Tibial nerve (tissue), 4 donors: ENCODE data around the gene CCDC27. TPM values are rescaled to one million over a fixed set of nuclear protein-coding genes. Genes with fewer than 3 reads are reported as not detected.

Experiments used
- DNase-seq, 2 donors: peaks; one replicate each; pipeline ENCODE4 v3.0.0-alpha.2; 2019; ENCODE audit warnings: low spot score in 2 of 2
- H3K27ac ChIP-seq, 4 donors: fragments of 200-600 bp; sonication (generic) in 3 of 4; one replicate each; pipeline ENCODE4 v1.5.1; 2017 to 2019; ENCODE audit warnings: mild to moderate bottlenecking in 1 of 4
- H3K27me3 ChIP-seq, 2 donors: fragments of 200-600 bp; sonication (generic) in 1 of 2; one replicate each; pipeline versions ENCODE4 v1.5.1 to v1.6.0; 2017 to 2019
- H3K36me3 ChIP-seq, 3 donors: fragments of 200-600 bp; sonication (generic); one replicate each; pipeline ENCODE4 v1.5.1; 2018 to 2019
- H3K4me1 ChIP-seq, 4 donors: fragments of 200-600 bp; sonication (generic) in 3 of 4; one replicate each; pipeline ENCODE4 v1.5.1; 2017 to 2019
- H3K4me3 ChIP-seq, 4 donors: fragments of 200-600 bp; sonication (generic) in 3 of 4; one replicate each; pipeline ENCODE4 v1.5.1; 2017 to 2019; ENCODE audit warnings: mild to moderate bottlenecking in 1 of 4, moderate library complexity in 1 of 4
- H3K9me3 ChIP-seq, 4 donors: fragments of 200-600 bp; sonication (generic) in 3 of 4; one replicate each; pipeline ENCODE4 v1.5.1; 2017 to 2019
- EP300 ChIP-seq, 2 donors: sonication (generic); formaldehyde crosslinking; IDR thresholded peaks; one replicate each; pipeline ENCODE4 v1.6.1; 2017; ENCODE audit warnings: antibody characterized with exemption in 2 of 2, mild to moderate bottlenecking in 1 of 2
- POLR2A ChIP-seq, 2 donors: fragments of 450-650 bp; IDR thresholded peaks; one replicate each; pipeline ENCODE4 v1.6.1; 2017; ENCODE audit warnings: antibody characterized with exemption in 2 of 2, mild to moderate bottlenecking in 2 of 2, moderate library complexity in 2 of 2
- WGBS, 2 donors: methylation state at CpG; one replicate each; pipeline ENCODE4 v1.1.5; 2018; 5-methylcytosine and 5-hydroxymethylcytosine counted together
- total RNA-seq, 4 donors: library from RNA; depleted of rRNA; stranded (reverse); fragments of >200 nt; gene quantifications; one replicate each; pipeline ENCODE4 v1.1.0, GENCODE V29; 2016
- TF ChIP-seq, protein P1 (sequence below), 5 experiments: fragments of 200-600 bp in 3 of 5; fragments of 450-650 bp in 2 of 5; sonication (generic) in 3 of 5; IDR thresholded peaks; one replicate each; pipeline ENCODE4 v1.5.1; 2016 to 2019; ENCODE audit warnings: antibody characterized with exemption in 5 of 5, mild to moderate bottlenecking in 3 of 5, moderate library complexity in 2 of 5

The CCDC27 gene
- total RNA-seq, 4 donors from 2014 or later: not detected

DNA sequence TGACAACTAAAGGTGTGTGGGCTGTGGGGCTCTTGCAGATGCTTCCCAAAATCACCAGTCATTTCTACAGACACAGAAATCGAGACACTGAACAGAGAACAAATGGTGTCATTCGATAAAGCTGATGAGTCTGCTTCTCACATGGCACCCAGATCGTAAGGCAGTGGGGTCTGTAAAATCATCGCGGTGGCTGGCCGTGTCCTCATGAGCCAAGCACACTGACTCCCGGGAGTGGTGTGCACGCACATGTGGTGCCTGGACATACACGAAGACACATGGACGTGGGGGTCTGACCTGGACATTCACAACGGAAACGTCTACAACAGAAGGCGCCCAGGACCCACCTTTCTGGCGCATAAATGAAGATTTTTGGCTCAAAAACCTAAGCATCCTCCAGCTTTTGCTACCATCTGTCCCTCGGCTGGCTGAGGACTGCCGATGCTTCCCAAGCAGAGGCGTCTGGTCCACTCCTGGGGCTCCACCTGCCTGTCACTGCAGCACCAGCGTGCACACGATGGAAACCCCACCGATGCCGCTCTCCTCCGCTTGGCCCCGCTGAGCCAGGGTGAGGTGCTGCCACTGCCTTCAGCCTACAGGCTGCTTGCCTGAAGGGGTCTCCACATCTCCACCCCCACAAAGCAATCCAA is 27.1 kb downstream of the CCDC27 start:
- WGBS, 2 donors: 88 to 90% methylated on average over 18 to 23 of the region's 23 CpGs
- TF ChIP-seq, protein P1, sequence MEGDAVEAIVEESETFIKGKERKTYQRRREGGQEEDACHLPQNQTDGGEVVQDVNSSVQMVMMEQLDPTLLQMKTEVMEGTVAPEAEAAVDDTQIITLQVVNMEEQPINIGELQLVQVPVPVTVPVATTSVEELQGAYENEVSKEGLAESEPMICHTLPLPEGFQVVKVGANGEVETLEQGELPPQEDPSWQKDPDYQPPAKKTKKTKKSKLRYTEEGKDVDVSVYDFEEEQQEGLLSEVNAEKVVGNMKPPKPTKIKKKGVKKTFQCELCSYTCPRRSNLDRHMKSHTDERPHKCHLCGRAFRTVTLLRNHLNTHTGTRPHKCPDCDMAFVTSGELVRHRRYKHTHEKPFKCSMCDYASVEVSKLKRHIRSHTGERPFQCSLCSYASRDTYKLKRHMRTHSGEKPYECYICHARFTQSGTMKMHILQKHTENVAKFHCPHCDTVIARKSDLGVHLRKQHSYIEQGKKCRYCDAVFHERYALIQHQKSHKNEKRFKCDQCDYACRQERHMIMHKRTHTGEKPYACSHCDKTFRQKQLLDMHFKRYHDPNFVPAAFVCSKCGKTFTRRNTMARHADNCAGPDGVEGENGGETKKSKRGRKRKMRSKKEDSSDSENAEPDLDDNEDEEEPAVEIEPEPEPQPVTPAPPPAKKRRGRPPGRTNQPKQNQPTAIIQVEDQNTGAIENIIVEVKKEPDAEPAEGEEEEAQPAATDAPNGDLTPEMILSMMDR (IDR thresholded peaks at IDR 0.05): no peak
- TF ChIP-seq EP300 (IDR thresholded peaks at IDR 0.05): no peak
- TF ChIP-seq POLR2A (IDR thresholded peaks at IDR 0.05): no peak
- DNase-seq: no peak
- H3K27me3 ChIP-seq: no peaks in the 10 kb centered on the region
- H3K36me3 ChIP-seq: peaks cover 4 to 74% (median 33%) of the 10 kb centered on the region in 3 donors
- no peaks in the 10 kb centered on the region for H3K9me3 ChIP-seq
- peaks cover 0 to 19% (median 17%) of the 10 kb centered on the region in 4 donors for H3K4me1 ChIP-seq
- no peak overlapping the region for H3K4me3 ChIP-seq
- H3K27ac ChIP-seq: no peak overlapping the region

DNA sequence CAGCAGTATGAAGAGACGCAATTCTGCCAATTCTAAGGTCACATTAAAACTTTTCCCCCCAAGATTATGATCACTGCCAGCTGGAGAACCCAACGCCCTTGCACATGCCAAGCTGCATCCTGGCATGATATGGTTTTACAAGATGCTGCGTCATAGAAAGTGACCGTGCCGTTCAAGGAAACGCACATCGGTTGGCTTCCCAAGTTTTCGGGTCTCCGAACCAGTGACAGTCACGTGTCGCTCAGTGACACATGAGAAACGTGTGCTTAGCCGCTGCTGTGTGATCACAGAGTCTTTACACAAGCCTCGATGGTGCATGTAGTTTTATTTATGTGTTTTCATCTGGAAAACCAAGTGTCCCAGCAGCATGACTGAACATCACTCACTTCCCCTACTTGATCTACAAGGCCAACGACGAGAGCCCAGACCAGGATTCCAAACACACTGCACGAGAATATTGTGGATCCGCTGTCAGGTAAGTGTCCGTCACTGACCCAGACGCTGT is 27.7 kb downstream of the CCDC27 start:
- Histone ChIP-seq H3K4me3 (no peak overlapping the region), H3K27ac (no peak overlapping the region), H3K36me3 (peaks cover 4 to 80% (median 33%) of the 10 kb centered on the region in 3 donors), H3K9me3 (no peaks in the 10 kb centered on the region), H3K27me3 (no peaks in the 10 kb centered on the region), H3K4me1 (peaks cover 0 to 14% (median 11%) of the 10 kb centered on the region in 4 donors)
- WGBS, 2 donors: 90% methylated on average over 20 of the region's 20 CpGs
- TF ChIP-seq EP300 (IDR thresholded peaks at IDR 0.05): no peak
- TF ChIP-seq, protein P1 (IDR thresholded peaks at IDR 0.05): no peak
- no peak for DNase-seq

DNA sequence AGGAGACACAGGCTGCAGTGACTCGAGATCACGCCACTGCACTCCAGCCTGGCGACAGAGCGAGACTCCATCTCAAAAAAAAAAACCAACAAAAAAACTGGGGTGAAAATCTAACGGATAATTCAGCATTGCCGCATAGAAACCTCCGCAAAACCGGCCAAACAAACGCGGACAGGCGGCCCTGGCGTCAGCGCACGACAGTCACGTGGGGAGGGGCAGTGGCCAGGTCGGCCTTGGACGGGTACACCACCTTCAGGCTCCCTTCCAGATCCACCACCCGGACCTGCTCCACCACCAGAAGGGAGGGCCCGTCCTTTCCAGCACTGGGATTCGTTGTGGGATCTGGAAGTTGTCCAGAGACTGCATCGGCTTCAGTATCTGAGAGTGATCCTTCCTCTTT is 28.7 kb downstream of the CCDC27 start:
- H3K27ac ChIP-seq: no peak overlapping the region
- H3K27me3 ChIP-seq: no peaks in the 10 kb centered on the region
- WGBS, 2 donors: 93% methylated on average over 21 of the region's 21 CpGs
- H3K9me3 ChIP-seq: no peaks in the 10 kb centered on the region
- H3K4me1 ChIP-seq: peaks cover 0 to 4% (median 2%) of the 10 kb centered on the region in 4 donors
- H3K36me3 ChIP-seq: peaks cover 4 to 89% (median 39%) of the 10 kb centered on the region in 3 donors
- no peak for DNase-seq
- H3K4me3 ChIP-seq: no peak overlapping the region
- TF ChIP-seq, protein P1 (IDR thresholded peaks at IDR 0.05): no peak
- TF ChIP-seq POLR2A (IDR thresholded peaks at IDR 0.05) (no peak), EP300 (IDR thresholded peaks at IDR 0.05) (no peak)

DNA sequence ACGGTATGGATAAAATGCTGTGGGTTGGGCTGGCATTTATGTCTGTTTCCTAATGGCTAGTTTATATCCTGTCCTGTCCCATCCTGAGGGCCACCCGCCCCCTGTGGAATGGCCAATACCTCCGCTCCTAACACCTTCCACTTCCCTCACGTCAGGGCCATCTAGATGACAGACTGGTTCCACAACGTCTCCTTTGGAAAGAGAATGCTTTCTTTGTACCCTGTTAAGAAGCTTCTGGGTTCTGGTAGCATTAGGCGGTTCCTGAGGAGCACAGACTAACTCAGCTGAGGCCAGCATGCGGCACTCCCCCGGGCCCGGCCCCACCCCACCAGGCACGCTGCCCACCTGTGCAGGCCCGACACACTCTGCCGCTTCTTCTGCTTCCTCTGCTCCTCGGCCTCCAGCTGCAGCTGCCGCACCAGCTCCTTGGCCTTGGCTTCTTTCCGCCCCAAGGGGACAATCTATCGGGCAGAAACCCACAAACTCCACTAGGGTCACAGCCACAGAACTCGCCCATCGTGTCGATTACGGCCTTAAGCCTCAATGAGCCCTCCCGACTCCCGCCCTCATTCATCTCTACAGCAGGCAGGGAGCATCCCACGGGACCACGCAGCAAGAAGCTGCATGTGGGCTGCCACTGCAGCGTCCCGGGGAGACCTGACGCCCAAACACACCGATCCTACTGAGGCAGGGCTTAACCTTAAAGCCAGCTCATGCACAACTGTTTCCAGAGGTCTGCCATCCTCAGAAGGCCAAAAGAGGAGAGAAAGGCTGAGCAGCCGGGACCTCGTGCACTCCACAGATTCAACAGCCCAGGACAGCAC is 31.6 kb downstream of the CCDC27 start:
- H3K4me1 ChIP-seq: peaks cover 0 to 2% (median 0%) of the 10 kb centered on the region in 4 donors
- no peak overlapping the region for H3K4me3 ChIP-seq
- no peak overlapping the region for H3K27ac ChIP-seq
- 85 to 91% methylated on average over 30 of the region's 30 CpGs for WGBS, 2 donors
- H3K9me3 ChIP-seq: no peaks in the 10 kb centered on the region
- no peaks in the 10 kb centered on the region for H3K27me3 ChIP-seq
- DNase-seq: no peak
- TF ChIP-seq POLR2A (IDR thresholded peaks at IDR 0.05) (no peak), EP300 (IDR thresholded peaks at IDR 0.05) (no peak)
- TF ChIP-seq, protein P1 (IDR thresholded peaks at IDR 0.05): no peak
- peaks cover 4 to 100% (median 45%) of the 10 kb centered on the region in 3 donors for H3K36me3 ChIP-seq

DNA sequence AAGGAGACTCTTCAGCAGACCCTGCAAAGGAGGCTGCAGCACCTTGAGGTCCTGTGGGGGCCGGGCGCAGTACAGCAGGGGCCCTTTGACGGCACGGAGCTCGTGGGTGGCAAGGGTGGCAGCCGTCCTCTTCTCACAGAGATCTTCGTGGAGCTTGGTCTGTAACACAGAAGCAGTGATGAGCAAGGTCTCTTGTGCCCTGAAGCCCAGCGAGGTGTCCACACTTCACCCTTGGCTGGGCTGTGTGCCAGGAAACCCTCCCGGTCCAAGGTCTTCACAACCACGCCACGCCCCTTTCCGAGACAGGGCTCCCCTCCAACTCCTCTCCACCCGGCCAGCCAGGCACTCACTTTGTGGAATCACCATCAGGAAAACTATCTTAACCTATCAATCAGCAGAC is 32.8 kb downstream of the CCDC27 start:
- DNase-seq: no peak
- WGBS, 2 donors: 73 to 76% methylated on average over 10 to 13 of the region's 13 CpGs
- H3K4me1 ChIP-seq: peaks cover 0 to 9% (median 0%) of the 10 kb centered on the region in 4 donors
- no peaks in the 10 kb centered on the region for H3K27me3 ChIP-seq
- TF ChIP-seq POLR2A (IDR thresholded peaks at IDR 0.05) (no peak), EP300 (IDR thresholded peaks at IDR 0.05) (no peak)
- TF ChIP-seq, protein P1 (IDR thresholded peaks at IDR 0.05): no peak
- H3K9me3 ChIP-seq: no peaks in the 10 kb centered on the region
- no peak overlapping the region for H3K27ac ChIP-seq
- peaks cover 4 to 100% (median 35%) of the 10 kb centered on the region in 3 donors for H3K36me3 ChIP-seq
- no peak overlapping the region for H3K4me3 ChIP-seq
